Adrenal gland (tissue), 12 donors: ENCODE results near the gene STK39. TPM values are rescaled to one million over a fixed set of nuclear protein-coding genes. Genes with fewer than 3 reads are reported as not detected.

ENCODE experiments used
- DNase-seq, 7 donors: peaks; one replicate each; pipeline ENCODE4 v3.0.0-alpha.2; 2019 to 2020
- H3K27ac ChIP-seq, 5 donors: fragments of 200-600 bp; sonication (generic) in 4 of 5; 1 replicate in 3 of 5; 2 replicates in 2 of 5; pipeline versions ENCODE4 v1.5.1 to v1.8.0; 2016 to 2020; ENCODE audit warnings: mild to moderate bottlenecking in 1 of 5
- H3K27me3 ChIP-seq: fragments of 200-600 bp; 2 replicates; pipeline ENCODE4 v1.8.0; 2021
- H3K36me3 ChIP-seq, 2 donors: fragments of 200-600 bp; replicated peaks in 1 of 2; 1 replicate in 1 of 2; 2 replicates in 1 of 2; pipeline versions ENCODE4 v1.5.1 to v1.8.0; 2018 to 2022
- H3K4me1 ChIP-seq, 2 donors: fragments of 200-600 bp; replicated peaks in 1 of 2; 1 replicate in 1 of 2; 2 replicates in 1 of 2; pipeline versions ENCODE4 v1.5.1 to v1.8.0; 2018 to 2021
- H3K4me3 ChIP-seq, 4 donors: fragments of 200-600 bp; sonication (generic) in 3 of 4; one replicate each; pipeline ENCODE4 v1.5.1; 2016 to 2018
- H3K9me3 ChIP-seq, 3 donors: fragments of 200-600 bp; sonication (generic) in 1 of 3; replicated peaks in 1 of 3; 1 replicate in 2 of 3; 2 replicates in 1 of 3; pipeline versions ENCODE4 v1.5.1 to v1.8.0; 2016 to 2021
- POLR2A ChIP-seq, 2 donors: fragments of 450-650 bp; IDR thresholded peaks; one replicate each; pipeline ENCODE4 v1.6.1; 2017; ENCODE audit warnings: antibody characterized with exemption in 2 of 2, mild to moderate bottlenecking in 2 of 2, moderate library complexity in 1 of 2
- WGBS, 4 donors: extraction: QIAGEN DNeasy Blood & Tissue Kit in 2 of 4; methylation state at CpG; one replicate each; pipeline versions ENCODE4 v1.1.5 to v1.1.7; 2013 to 2017; 5-methylcytosine and 5-hydroxymethylcytosine counted together
- intact Hi-C, 2 donors: fragments of 100-400 bp; cut with DNase I; formaldehyde crosslinking; loops; one replicate each; pipeline versions ENCODE4 v1.14.1 to v1.15.0; 2022 to 2023
- polyA plus RNA-seq, 3 donors: library from polyadenylated mRNA; stranded (reverse); fragments of 200-250 nt in 2 of 3; fragments of 350-450 nt in 1 of 3; fragmentation: Illumina TruSeq in 1 of 3; extraction: RNeasy Lipid Tissue Mini Kit (QIAGEN cat#74804) in 1 of 3; gene quantifications; one replicate each; pipeline ENCODE4 v1.2.3, GENCODE V29; 2013 to 2014
- total RNA-seq, 9 donors: library from RNA; depleted of rRNA in 4 of 9; stranded (reverse); fragments of >200 nt in 4 of 9; fragments of 120-200 nt in 1 of 9; fragmentation: NEBNext Ultra II Directional in 1 of 9; extraction: Animal tissue kit (Norgen Biotek cat#: 25700) in 1 of 9; gene quantifications; one replicate each; pipeline versions ENCODE4 v1.1.0 to v1.2.4, GENCODE V29; 2013 to 2023
- TF ChIP-seq, protein P1 (sequence below), 6 experiments: fragments of 450-650 bp in 4 of 6; fragments of 200-600 bp in 2 of 6; sonication (generic) in 1 of 6; IDR thresholded peaks; 1 replicate in 5 of 6; 2 replicates in 1 of 6; pipeline versions ENCODE4 v1.5.1 to v1.8.0; 2016 to 2021; ENCODE audit warnings: antibody characterized with exemption in 6 of 6, mild to moderate bottlenecking in 2 of 6, moderate library complexity in 1 of 6
- donor health status: healthy with polysubstance abuse.
- donor health status: Bipolar disorder and iron deficiency.
- donor health status: DM: yes; HTN: yes; CAD: no.
- donor health status: DM: no; HTN: no; CAD: no.
- donor health status: DM: no; HTN: no; CAD: no.
- donor health status: DM: yes; HTN: yes; CAD: no.

Gene STK39
- total and polyA plus RNA-seq, 12 donors: 2.4 to 11.1 (median 5.8) TPM

DNA sequence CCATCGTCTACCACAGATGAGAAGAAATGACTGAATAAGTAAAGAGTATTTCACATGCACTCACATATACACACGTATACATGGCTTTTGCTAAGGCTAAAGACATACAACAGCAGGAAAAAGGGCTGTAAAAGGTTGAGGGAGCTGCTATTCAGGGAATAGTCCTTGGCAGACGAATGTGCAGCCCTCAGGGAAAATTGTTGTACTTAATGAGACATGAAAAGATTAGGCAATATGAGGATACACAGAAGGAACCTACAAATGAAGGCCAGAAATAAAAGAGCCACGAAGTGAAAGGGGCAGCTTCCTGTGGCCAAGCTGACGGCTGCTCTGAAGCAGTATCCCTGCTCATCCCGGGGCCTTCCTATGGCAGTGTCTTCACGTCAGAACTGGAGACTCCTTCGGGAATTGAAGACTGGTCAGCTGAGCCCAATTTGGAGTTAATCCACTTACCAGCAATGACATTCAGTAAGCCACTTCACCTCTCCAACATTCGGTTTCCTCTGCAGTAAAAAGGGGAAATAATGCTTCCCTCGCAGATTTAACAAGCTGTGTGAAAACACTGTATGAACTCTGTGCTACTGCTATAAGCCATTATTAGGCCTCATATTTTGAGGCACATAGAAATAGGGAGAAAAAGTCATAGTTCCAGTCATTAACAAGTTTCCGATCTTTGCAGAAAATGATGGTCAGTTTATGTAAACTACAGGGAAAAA is 221.8 kb downstream of the STK39 start:
- no peaks in the 10 kb centered on the region for H3K9me3 ChIP-seq
- no peaks in the 10 kb centered on the region for H3K27me3 ChIP-seq
- DNase-seq: no peak
- H3K4me3 ChIP-seq: no peak overlapping the region
- intact Hi-C loops: no loop called here
- H3K4me1 ChIP-seq: no peaks in the 10 kb centered on the region
- H3K36me3 ChIP-seq: no peaks in the 10 kb centered on the region
- no peak for TF ChIP-seq POLR2A (IDR thresholded peaks at IDR 0.05)
- TF ChIP-seq, protein P1, sequence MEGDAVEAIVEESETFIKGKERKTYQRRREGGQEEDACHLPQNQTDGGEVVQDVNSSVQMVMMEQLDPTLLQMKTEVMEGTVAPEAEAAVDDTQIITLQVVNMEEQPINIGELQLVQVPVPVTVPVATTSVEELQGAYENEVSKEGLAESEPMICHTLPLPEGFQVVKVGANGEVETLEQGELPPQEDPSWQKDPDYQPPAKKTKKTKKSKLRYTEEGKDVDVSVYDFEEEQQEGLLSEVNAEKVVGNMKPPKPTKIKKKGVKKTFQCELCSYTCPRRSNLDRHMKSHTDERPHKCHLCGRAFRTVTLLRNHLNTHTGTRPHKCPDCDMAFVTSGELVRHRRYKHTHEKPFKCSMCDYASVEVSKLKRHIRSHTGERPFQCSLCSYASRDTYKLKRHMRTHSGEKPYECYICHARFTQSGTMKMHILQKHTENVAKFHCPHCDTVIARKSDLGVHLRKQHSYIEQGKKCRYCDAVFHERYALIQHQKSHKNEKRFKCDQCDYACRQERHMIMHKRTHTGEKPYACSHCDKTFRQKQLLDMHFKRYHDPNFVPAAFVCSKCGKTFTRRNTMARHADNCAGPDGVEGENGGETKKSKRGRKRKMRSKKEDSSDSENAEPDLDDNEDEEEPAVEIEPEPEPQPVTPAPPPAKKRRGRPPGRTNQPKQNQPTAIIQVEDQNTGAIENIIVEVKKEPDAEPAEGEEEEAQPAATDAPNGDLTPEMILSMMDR (IDR thresholded peaks at IDR 0.05): no peak
- no peak overlapping the region for H3K27ac ChIP-seq
- 76 to 80% (median 77%) methylated on average over 11 of the region's 11 CpGs for WGBS, 4 donors

DNA sequence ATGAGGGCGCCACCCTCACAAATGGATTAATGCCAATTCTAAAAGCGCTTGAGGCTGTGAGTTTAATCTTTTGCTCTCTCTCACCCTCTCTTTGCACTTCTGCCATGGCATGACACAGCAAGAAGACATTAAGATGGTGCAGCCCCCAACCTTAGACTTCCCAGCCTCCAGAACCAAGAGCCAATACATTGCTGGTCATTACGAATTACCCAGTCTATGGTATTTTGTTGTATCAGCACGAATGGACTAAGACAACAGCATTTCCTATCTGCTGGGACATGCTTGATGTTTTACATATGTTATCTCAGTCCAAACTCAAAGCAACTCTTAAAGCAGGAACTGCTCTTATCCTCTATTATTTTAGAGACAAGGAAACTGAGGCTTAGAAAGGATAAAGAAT is 222.9 kb downstream of the STK39 start:
- H3K9me3 ChIP-seq: no peaks in the 10 kb centered on the region
- intact Hi-C loops: no loop called here
- TF ChIP-seq, protein P1 (IDR thresholded peaks at IDR 0.05): no peak
- TF ChIP-seq POLR2A (IDR thresholded peaks at IDR 0.05): no peak
- no peaks in the 10 kb centered on the region for H3K4me1 ChIP-seq
- no peak for DNase-seq
- no peak overlapping the region for H3K4me3 ChIP-seq
- H3K27me3 ChIP-seq: no peaks in the 10 kb centered on the region
- 89 to 93% (median 91%) methylated on average over 4 of the region's 4 CpGs for WGBS, 4 donors
- H3K36me3 ChIP-seq: no peaks in the 10 kb centered on the region
- H3K27ac ChIP-seq: no peak overlapping the region

DNA sequence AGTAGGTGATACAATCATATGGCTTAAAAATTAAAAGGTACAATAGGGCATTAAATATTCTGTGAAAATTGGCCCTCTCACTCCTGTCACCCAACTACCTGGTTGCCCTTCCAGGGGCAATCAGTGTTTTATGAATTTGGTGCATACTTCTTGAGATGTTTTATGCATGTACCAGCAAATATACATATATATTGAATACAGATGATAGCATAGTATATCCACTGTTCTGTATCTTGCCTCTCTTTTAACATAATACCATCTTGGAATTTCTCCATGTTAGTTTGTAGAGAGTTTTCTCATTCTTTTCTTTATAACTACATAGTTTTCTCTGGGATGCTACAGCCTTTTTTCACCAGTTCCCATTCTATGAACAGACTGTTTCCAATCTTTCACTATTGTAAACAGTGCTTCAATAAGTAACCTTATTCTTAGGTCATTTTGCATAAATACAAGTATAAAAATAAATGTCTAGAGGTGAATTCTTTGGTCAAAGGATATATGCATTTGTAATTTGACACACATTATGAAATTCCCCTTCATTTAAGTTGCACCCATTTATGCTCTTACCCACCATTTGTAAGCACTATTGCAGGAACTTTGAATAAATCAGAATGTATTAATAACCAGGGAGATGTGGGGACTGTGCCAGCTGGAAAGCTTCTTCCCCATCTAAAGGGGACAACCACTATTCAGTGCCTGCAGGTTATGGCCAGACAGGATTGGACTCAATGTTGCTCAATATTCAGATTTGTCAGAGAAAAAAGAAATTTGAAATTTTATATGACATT is 225.4 kb downstream of the STK39 start:
- no peak for DNase-seq
- Histone ChIP-seq H3K27me3 (no peaks in the 10 kb centered on the region), H3K27ac (no peak overlapping the region), H3K4me1 (peaks cover 0 to 4% of the 10 kb centered on the region in 2 donors), H3K36me3 (no peaks in the 10 kb centered on the region), H3K4me3 (no peak overlapping the region), H3K9me3 (no peaks in the 10 kb centered on the region)
- intact Hi-C loops: no loop called here
- TF ChIP-seq, protein P1 (IDR thresholded peaks at IDR 0.05): no peak
- no peak for TF ChIP-seq POLR2A (IDR thresholded peaks at IDR 0.05)

DNA sequence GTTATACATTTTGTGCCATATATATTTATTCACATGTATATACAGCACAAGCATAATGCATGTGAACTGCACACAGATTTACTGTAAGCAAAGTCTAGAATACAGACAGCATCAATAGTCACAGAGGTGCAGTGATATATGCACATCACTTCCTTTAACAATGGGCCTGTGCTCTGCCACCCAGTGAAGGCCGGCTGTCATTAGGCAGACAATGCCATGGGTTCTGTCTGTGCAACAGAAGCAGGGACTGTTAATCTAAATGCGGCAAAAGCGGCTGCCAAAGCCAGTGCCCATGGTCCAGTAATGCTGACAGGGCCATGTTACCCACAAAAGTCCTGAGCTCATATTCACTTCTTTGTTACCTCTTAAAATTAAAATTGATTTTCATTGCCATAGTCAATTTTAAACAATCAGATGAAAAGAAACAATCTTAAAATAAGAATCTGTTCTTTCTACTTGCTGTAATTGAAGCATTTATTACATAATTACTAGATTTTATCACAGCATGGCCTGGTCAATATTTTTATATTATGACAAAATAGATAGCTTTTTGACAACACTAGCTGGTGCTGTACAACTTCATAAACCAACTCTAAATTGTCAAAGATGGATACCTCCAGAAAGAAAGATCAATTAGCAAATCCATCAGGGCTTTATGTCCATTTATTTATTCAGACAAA is 232.0 kb downstream of the STK39 start:
- H3K4me3 ChIP-seq: no peak overlapping the region
- H3K27me3 ChIP-seq: no peaks in the 10 kb centered on the region
- H3K4me1 ChIP-seq: peaks cover 0 to 4% of the 10 kb centered on the region in 2 donors
- DNase-seq: no peak
- H3K27ac ChIP-seq: no peak overlapping the region
- 88 to 98% (median 93%) methylated on average over 3 of the region's 3 CpGs for WGBS, 4 donors
- H3K36me3 ChIP-seq: no peaks in the 10 kb centered on the region
- TF ChIP-seq POLR2A (IDR thresholded peaks at IDR 0.05): no peak
- TF ChIP-seq, protein P1 (IDR thresholded peaks at IDR 0.05): no peak
- no peaks in the 10 kb centered on the region for H3K9me3 ChIP-seq
- intact Hi-C loops: no loop called here
